HEK293 (cell line): Measurements from ENCODE around the gene IL36B.

Experiments used
- CTCF ChIA-PET: fragments of 350-600 bp; formaldehyde crosslinking; extraction: SDS; loops from one replicate; lab custom pipeline; 2021; ENCODE audit warnings: antibody characterized with exemption; lab: Yijun Ruan, JAX
- POLR2A ChIA-PET: fragments of 300-600 bp; formaldehyde crosslinking; extraction: SDS; loops from one replicate; lab custom pipeline; 2020; ENCODE audit warnings: antibody characterized with exemption, inconsistent platforms; lab: Yijun Ruan, JAX
- H3K27ac ChIP-seq: fragments of 200-500 bp; sonication (Bioruptor generic); 2 replicates; pipeline ENCODE4 v1.5.1; 2014; ENCODE audit warnings: low read depth, low read length, control low read depth, inconsistent platforms; ENCODE audit errors: extremely low read depth
- H3K36me3 ChIP-seq, 2 experiments: fragments of 200-500 bp in 1 of 2; sonication (Bioruptor generic) in 1 of 2; 1 replicate in 1 of 2; 2 replicates in 1 of 2; pipeline ENCODE4 v1.5.1; 2014 to 2017; ENCODE audit warnings: inconsistent platforms in 2 of 2, low read length in 2 of 2; ENCODE audit not compliant: control insufficient read depth in 2 of 2, insufficient read depth in 1 of 2
- H3K4me1 ChIP-seq: fragments of 200-500 bp; sonication (Bioruptor generic); 2 replicates; pipeline ENCODE4 v1.5.1; 2014; ENCODE audit warnings: mild to moderate bottlenecking, low read length, inconsistent platforms; ENCODE audit not compliant: control insufficient read depth, insufficient read depth
- H3K4me3 ChIP-seq: 2 replicates; pipeline ENCODE4 v1.5.1; 2011; ENCODE audit warnings: low read depth, mild to moderate bottlenecking, control low read depth, low read length, moderate library complexity
- H3K9me3 ChIP-seq: fragments of 200-500 bp; sonication (Bioruptor generic); 2 replicates; pipeline ENCODE4 v1.5.1; 2014; ENCODE audit warnings: low read depth, low read length, inconsistent platforms; ENCODE audit not compliant: control insufficient read depth, insufficient read depth
- ELK4 ChIP-seq: IDR thresholded peaks from 2 replicates; pipeline ENCODE4 v1.6.1; 2011; ENCODE audit warnings: mild to moderate bottlenecking, low read depth, low read length, borderline replicate concordance
- FEZF1 ChIP-seq: fragments of 450-650 bp; formaldehyde crosslinking; IDR thresholded peaks from 2 replicates; pipeline ENCODE4 v1.5.1; 2016; ENCODE audit warnings: missing biosample characterization, missing genetic modification characterization
- OSR2 ChIP-seq: fragments of 450-650 bp; formaldehyde crosslinking; IDR thresholded peaks from 2 replicates; pipeline ENCODE4 v1.5.1; 2016; ENCODE audit warnings: missing biosample characterization, missing genetic modification characterization
- REST ChIP-seq: fragments of 450-650 bp; formaldehyde crosslinking; IDR thresholded peaks from 2 replicates; pipeline ENCODE4 v1.5.1; 2016; ENCODE audit warnings: missing biosample characterization, missing genetic modification characterization
- TCF7L2 ChIP-seq: IDR thresholded peaks from 2 replicates; pipeline ENCODE4 v1.6.1; 2011; ENCODE audit warnings: low read depth, mild to moderate bottlenecking, inconsistent platforms, low read length, moderate library complexity, borderline replicate concordance
- ZBTB20 ChIP-seq: fragments of 450-650 bp; formaldehyde crosslinking; IDR thresholded peaks from 2 replicates; pipeline ENCODE4 v1.5.1; 2016; ENCODE audit warnings: missing biosample characterization, missing genetic modification characterization
- ZNF10 ChIP-seq: fragments of 450-650 bp; formaldehyde crosslinking; IDR thresholded peaks from 2 replicates; pipeline ENCODE4 v1.5.1; 2017; ENCODE audit warnings: missing biosample characterization, missing genetic modification characterization
- ZNF184 ChIP-seq: fragments of 450-650 bp; IDR thresholded peaks from 2 replicates; pipeline ENCODE4 v1.5.1; 2018; ENCODE audit warnings: missing biosample characterization, mild to moderate bottlenecking, missing genetic modification characterization
- ZNF23 ChIP-seq: fragments of 450-650 bp; formaldehyde crosslinking; IDR thresholded peaks from 2 replicates; pipeline ENCODE4 v1.5.1; 2016; ENCODE audit warnings: missing biosample characterization, missing genetic modification characterization, borderline replicate concordance
- ZNF274 ChIP-seq, 2 experiments: fragments of 200-500 bp in 1 of 2; fragments of 450-650 bp in 1 of 2; sonication (Bioruptor generic) in 1 of 2; formaldehyde crosslinking in 1 of 2; IDR thresholded peaks; 2 replicates each; pipeline versions ENCODE4 v1.5.1 to v1.6.1; 2014 to 2016; ENCODE audit warnings: borderline replicate concordance in 1 of 2, inconsistent platforms in 1 of 2, low read length in 1 of 2, missing biosample characterization in 1 of 2, missing genetic modification characterization in 1 of 2
- ZNF311 ChIP-seq: fragments of 450-650 bp; formaldehyde crosslinking; IDR thresholded peaks from 2 replicates; pipeline ENCODE4 v1.5.1; 2017; ENCODE audit warnings: missing biosample characterization, missing genetic modification characterization, borderline replicate concordance
- ZNF394 ChIP-seq: fragments of 450-650 bp; formaldehyde crosslinking; IDR thresholded peaks from 2 replicates; pipeline ENCODE4 v1.5.1; 2016; ENCODE audit warnings: missing biosample characterization, missing genetic modification characterization, mild to moderate bottlenecking, moderate library complexity, borderline replicate concordance
- ZNF521 ChIP-seq: fragments of 450-650 bp; formaldehyde crosslinking; IDR thresholded peaks from 2 replicates; pipeline ENCODE4 v1.5.1; 2017; ENCODE audit warnings: missing biosample characterization, mild to moderate bottlenecking, missing genetic modification characterization
- ZNF610 ChIP-seq: fragments of 450-650 bp; formaldehyde crosslinking; IDR thresholded peaks from 2 replicates; pipeline ENCODE4 v1.5.1; 2016; ENCODE audit warnings: missing biosample characterization, missing genetic modification characterization, borderline replicate concordance
- ZNF645 ChIP-seq: fragments of 450-650 bp; formaldehyde crosslinking; IDR thresholded peaks from 2 replicates; pipeline ENCODE4; 2016; ENCODE audit warnings: missing biosample characterization, missing genetic modification characterization
- ZNF76 ChIP-seq: fragments of 450-650 bp; formaldehyde crosslinking; IDR thresholded peaks from 2 replicates; pipeline ENCODE4; 2016; ENCODE audit warnings: low read depth, missing biosample characterization, missing genetic modification characterization, borderline replicate concordance
- ZNF785 ChIP-seq: fragments of 450-650 bp; formaldehyde crosslinking; IDR thresholded peaks from 2 replicates; pipeline ENCODE4 v1.5.1; 2016; ENCODE audit warnings: missing biosample characterization, missing genetic modification characterization

Gene IL36B

DNA sequence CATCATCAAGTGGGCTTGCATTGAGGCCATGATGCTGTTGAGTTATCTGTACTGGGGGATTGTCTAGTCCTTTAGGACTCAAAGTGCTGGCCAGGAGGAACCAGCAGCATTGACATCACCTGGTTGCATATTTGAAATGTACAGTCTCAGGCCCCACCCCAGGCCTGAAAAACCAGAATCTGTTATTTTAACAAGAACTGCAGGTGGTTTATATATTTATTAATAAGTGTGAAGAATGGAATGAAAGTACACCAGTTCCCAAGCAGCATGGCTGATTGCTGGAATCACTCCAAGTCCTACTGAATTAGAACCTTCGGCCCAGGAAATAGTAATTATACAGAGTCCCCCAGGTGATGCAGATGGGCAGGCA lies 17.9 kb upstream of the IL36B start:
- ChIA-PET POLR2A (no interaction called here), CTCF (no interaction called here)

DNA sequence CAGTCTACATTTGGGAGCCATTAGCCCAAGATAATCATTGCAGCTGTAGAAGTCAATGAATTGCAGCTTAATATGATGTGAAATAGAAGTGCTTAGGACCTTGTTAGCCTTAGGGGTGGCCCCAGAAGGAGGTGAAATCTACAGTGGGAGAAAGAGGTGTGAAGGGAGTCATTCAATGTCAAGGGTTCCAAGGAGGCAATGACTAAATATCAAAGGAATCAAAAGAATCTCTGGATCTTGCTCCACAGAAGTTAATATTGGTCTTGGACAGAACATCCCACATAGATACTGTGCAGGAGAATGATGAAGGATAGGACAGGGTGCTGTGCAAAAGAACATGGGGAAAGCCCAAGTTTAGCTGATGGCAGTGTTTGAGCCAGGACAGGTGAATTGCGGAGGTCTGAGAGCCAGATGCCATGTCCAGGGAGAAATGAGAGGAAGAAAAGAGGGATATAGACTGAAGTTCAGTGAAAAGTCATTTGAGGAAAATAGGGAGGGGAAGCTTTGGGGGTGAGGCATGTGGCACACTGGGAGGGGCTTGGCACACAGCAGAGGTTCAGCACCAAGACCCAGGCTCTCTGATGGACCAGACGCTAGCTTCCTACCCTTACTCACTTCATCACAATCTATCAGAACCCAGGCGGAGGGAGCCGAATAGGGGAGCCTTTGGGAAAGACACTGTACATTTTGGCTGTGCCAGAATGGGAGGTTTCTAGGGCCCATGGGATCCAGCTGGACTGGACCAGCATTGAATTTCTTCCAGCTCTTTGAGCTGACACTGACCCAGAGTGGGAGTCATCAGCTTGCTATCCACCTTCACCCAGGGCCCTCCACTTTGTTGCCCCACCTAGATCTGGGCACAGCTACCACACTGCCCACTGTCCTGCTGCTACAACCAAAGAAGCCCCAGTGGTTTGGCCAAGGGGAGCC lies 17.3 kb upstream of the IL36B start:
- no peak overlapping the region for H3K4me3 ChIP-seq
- CTCF ChIA-PET, result interaction anchor here (1.3 kb wide), 1 partner anchor 10 kb away, joined by 5 read pairs; no protein-coding TSS in a partner anchor
- TF ChIP-seq ZNF23 (tag by site-specific recombination) (no peak), OSR2 (tag by site-specific recombination) (no peak), ZNF521 (no peak), ZNF610 (tag by site-specific recombination) (no peak), ZNF10 (tag by site-specific recombination) (no peak), TCF7L2 (no peak), ZNF785 (tag by site-specific recombination) (no peak), ZNF274 (IDR thresholded peaks at IDR 0.05; ENCODE audit: low read length) (no peak), ZNF274 (tag by site-specific recombination; IDR thresholded peaks at IDR 0.05; ENCODE audit: borderline replicate concordance) (no peak), ZNF184 (tag by site-specific recombination) (no peak), ZNF311 (tag by site-specific recombination) (no peak), FEZF1 (tag by site-specific recombination) (no peak), ZBTB20 (tag by site-specific recombination) (no peak)
- TF ChIP-seq, all 188 proteins: peak for 0
- no peak overlapping the region for H3K27ac ChIP-seq
- H3K36me3 ChIP-seq, result no peaks in the 10 kb centered on the region
- POLR2A ChIA-PET, result no interaction called here
- H3K4me1 ChIP-seq, result no peaks in the 10 kb centered on the region
- H3K9me3 ChIP-seq, result no peaks in the 10 kb centered on the region

More for the DNA sequence above, 17.9 kb upstream of the IL36B start:
- H3K4me3 ChIP-seq, result no peak overlapping the region
- H3K4me1 ChIP-seq, result no peaks in the 10 kb centered on the region
- H3K36me3 ChIP-seq, result no peaks in the 10 kb centered on the region
- no peak overlapping the region for H3K27ac ChIP-seq
- H3K9me3 ChIP-seq, result no peaks in the 10 kb centered on the region
- TF ChIP-seq ZNF394 (no peak), ELK4 (no peak), REST (tag by site-specific recombination) (no peak), ZNF645 (tag by site-specific recombination) (no peak), ZNF76 (tag by site-specific recombination) (no peak)
